ENCODE results near the gene PWWP2A. TPM values are rescaled to one million over a fixed set of nuclear protein-coding genes. Genes with fewer than 3 reads are reported as not detected.
A peak's percentile ranks its signal among the peaks of the same experiment; 100 is the strongest.

The PWWP2A gene
- total RNA-seq, 1 experiment from 2014 or later, result 61.1 TPM

DNA sequence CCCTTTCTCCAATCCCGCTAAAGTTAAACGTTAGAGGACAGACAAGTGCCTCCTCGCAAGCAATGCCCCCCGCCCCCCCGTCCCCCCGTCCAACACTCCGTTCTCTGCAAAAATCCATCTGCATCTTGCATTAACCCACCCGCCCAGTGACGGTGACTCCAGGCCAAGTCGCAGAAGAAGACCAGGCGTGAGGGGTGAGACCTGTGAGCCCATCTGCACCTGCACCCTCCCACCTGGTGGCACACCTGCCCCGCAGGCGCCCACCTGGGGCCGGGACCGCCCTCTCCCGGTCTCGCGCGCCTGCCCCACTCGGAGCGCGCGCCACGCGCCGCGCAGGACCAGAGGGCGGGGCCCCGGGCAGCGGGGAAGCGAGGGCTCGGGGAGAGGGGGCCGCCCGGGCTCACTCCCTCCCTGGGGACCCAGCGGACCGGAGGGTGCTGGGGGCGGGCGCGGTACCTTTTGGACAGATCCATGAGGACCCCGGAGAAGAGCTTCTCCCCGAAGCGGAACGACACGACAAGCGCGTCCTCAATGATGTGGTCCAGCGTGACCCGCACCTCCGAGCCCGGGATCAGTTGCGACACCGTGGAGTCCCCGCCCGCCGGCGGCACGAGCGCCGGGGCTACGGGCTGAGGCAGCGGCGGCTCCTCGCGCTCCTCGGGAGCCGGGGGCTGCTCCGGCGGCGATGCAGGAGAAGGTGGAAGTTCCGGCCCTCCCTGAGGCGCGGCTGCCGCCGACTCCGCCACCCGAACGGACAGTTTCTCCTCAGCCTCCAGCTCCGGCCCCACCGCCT is 705 bp downstream of the PWWP2A start:
- DNase-seq (ENCODE audit: low spot score) (peak; percentile 25), ATAC-seq (no peak)
- Mint-ChIP-seq H3K36me3 (peaks cover 31% of the 10 kb centered on the region), H3K9me3 (no peaks in the 10 kb centered on the region), H3K4me1 (peaks cover 18% of the 10 kb centered on the region), H3K4me3 (peak overlapping the region; percentile 79), H3K27me3 (ENCODE audit: low read depth) (no peaks in the 10 kb centered on the region), H3K27ac (peak overlapping the region; percentile 63)
- CTCF ChIA-PET, result interaction anchor here (0.6 to 1.3 kb wide), 6 partner anchors 14 to 320 kb away, joined by 3 to 5 read pairs (median 3); no protein-coding TSS in a partner anchor
- POLR2A ChIA-PET, result interaction anchor here (0.7 to 1.6 kb wide), 6 partner anchors 9 to 304 kb away, joined by 3 to 11 read pairs (median 5); no protein-coding TSS in a partner anchor
- TF ChIP-seq FOXJ3 (CRISPR knock-in tag; IDR thresholded peaks at IDR 0.05; ENCODE audit: borderline replicate concordance), result no peak
- TF ChIP-seq PRDM15 (CRISPR knock-in tag; IDR thresholded peaks at IDR 0.05), result 0 out of 2 replicates have a peak, but pooled peaks have one; percentile 26
- no peak for TF ChIP-seq CBFB (CRISPR knock-in tag; IDR thresholded peaks at IDR 0.05; ENCODE audit: low read depth)
- 0 out of 2 replicates have a peak, but pooled peaks have one; percentile 78 for TF ChIP-seq KAT7 (CRISPR knock-in tag; IDR thresholded peaks at IDR 0.05; ENCODE audit: borderline replicate concordance)
- peak; percentile 89; the same call in 1 of the 2 replicates for TF ChIP-seq ATF1 (CRISPR knock-in tag; IDR thresholded peaks at IDR 0.05)
- TF ChIP-seq, protein P1, sequence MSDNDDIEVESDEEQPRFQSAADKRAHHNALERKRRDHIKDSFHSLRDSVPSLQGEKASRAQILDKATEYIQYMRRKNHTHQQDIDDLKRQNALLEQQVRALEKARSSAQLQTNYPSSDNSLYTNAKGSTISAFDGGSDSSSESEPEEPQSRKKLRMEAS (CRISPR knock-in tag; IDR thresholded peaks at IDR 0.05), result no peak
- TF ChIP-seq ELF4 (CRISPR knock-in tag; IDR thresholded peaks at IDR 0.05; ENCODE audit: low read depth), result no peak
- TF ChIP-seq CREM (CRISPR knock-in tag; IDR thresholded peaks at IDR 0.05), result peak; percentile 45
- TF ChIP-seq, protein P2, sequence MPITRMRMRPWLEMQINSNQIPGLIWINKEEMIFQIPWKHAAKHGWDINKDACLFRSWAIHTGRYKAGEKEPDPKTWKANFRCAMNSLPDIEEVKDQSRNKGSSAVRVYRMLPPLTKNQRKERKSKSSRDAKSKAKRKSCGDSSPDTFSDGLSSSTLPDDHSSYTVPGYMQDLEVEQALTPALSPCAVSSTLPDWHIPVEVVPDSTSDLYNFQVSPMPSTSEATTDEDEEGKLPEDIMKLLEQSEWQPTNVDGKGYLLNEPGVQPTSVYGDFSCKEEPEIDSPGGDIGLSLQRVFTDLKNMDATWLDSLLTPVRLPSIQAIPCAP (CRISPR knock-in tag; IDR thresholded peaks at IDR 0.05), result peak; percentile 65; the same call in 1 of the 2 replicates
- TF ChIP-seq MXD4 (CRISPR knock-in tag; IDR thresholded peaks at IDR 0.05; ENCODE audit: borderline replicate concordance), result no peak
- no peak for TF ChIP-seq ZBTB21 (CRISPR knock-in tag; IDR thresholded peaks at IDR 0.05; ENCODE audit: borderline replicate concordance)
- no peak for TF ChIP-seq ZMAT4 (CRISPR knock-in tag; IDR thresholded peaks at IDR 0.05)
- no peak for TF ChIP-seq ZNF138 (CRISPR knock-in tag; conservative IDR thresholded peaks at IDR 0.05)
- TF ChIP-seq ZSCAN18 (CRISPR knock-in tag; IDR thresholded peaks at IDR 0.05), result no peak
- TF ChIP-seq ZNF416 (CRISPR knock-in tag; IDR thresholded peaks at IDR 0.05), result no peak
- TF ChIP-seq, protein P3, sequence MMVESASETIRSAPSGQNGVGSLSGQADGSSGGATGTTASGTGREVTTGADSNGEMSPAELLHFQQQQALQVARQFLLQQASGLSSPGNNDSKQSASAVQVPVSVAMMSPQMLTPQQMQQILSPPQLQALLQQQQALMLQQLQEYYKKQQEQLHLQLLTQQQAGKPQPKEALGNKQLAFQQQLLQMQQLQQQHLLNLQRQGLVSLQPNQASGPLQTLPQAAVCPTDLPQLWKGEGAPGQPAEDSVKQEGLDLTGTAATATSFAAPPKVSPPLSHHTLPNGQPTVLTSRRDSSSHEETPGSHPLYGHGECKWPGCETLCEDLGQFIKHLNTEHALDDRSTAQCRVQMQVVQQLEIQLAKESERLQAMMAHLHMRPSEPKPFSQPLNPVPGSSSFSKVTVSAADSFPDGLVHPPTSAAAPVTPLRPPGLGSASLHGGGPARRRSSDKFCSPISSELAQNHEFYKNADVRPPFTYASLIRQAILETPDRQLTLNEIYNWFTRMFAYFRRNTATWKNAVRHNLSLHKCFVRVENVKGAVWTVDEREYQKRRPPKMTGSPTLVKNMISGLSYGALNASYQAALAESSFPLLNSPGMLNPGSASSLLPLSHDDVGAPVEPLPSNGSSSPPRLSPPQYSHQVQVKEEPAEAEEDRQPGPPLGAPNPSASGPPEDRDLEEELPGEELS (CRISPR knock-in tag; IDR thresholded peaks at IDR 0.05), result 0 out of 2 replicates have a peak, but pooled peaks have one; percentile 56
- no peak for TF ChIP-seq ZNF232 (CRISPR knock-in tag; IDR thresholded peaks at IDR 0.05)
- TF ChIP-seq TEAD1 (CRISPR knock-in tag; IDR thresholded peaks at IDR 0.05), result no peak
- TF ChIP-seq ZNF263 (CRISPR knock-in tag; IDR thresholded peaks at IDR 0.05; ENCODE audit: low read depth), result 0 out of 2 replicates have a peak, but pooled peaks have one; percentile 27
- no peak for TF ChIP-seq ZNF281 (CRISPR knock-in tag; IDR thresholded peaks at IDR 0.05)
- TF ChIP-seq, protein P4, sequence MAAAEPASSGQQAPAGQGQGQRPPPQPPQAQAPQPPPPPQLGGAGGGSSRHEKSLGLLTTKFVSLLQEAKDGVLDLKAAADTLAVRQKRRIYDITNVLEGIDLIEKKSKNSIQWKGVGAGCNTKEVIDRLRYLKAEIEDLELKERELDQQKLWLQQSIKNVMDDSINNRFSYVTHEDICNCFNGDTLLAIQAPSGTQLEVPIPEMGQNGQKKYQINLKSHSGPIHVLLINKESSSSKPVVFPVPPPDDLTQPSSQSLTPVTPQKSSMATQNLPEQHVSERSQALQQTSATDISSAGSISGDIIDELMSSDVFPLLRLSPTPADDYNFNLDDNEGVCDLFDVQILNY (CRISPR knock-in tag; IDR thresholded peaks at IDR 0.05), result no peak; the same call in 1 of the 2 replicates
- TF ChIP-seq ZNF512 (CRISPR knock-in tag; IDR thresholded peaks at IDR 0.05; ENCODE audit: borderline replicate concordance), result no peak

Data from WTC11 (cell line).